DMS153 treated with DMSO at 0.1 percent for 48 hours (cell line): ENCODE data around the gene OTOS.

ENCODE experiments used
- DNase-seq: peaks from one replicate; lab custom pipeline; 2025; ENCODE audit not compliant: unreplicated experiment; lab: John Stamatoyannopoulos, UW

OTOS gene

DNA sequence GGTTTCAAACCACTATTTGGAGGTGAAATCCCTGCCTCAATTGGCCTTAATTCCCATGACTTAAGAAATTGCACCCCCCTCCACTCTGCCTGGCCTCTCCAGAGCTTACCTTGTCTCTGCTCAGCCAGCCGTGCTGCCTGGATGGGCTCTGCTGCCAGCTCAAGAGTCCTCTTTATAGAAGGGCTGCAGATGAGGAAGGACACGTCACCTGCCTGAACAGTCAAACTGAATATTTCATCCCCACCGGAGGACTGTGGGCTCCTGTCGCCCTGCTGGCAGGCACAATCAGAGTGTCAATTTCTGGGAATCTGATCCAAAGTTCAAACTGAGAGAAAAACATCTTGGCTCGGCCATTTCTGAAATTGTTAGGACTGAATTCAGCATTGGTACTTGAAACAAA is at the start of gene OTOS:
Gene OTOS (minus strand): TSS at position 148 of the 400 bp plus-strand sequence. CDS start 332 bp downstream, outside the sequence.
- no peak for DNase-seq

DNA sequence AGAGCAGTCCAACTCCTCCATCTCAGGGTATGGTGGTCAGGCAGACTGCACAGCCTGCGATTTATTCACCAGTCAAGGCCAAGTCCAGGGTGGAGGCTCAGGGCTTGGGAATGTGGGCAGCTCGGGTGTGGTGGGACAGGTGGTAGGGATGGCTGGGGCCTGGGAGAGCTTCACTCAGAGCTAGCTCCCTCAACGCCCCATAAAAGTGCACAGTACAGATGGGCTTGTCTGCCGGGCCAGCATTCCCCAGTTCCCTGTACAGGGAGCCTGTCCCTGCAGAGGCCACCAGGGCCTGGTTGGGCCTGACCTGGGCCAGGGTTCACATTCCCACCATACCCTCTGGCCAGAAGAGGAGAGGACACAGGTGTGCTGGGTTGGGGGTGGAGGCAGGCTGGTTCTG is 49.2 kb upstream of the OTOS start:
- no peak for DNase-seq

DNA sequence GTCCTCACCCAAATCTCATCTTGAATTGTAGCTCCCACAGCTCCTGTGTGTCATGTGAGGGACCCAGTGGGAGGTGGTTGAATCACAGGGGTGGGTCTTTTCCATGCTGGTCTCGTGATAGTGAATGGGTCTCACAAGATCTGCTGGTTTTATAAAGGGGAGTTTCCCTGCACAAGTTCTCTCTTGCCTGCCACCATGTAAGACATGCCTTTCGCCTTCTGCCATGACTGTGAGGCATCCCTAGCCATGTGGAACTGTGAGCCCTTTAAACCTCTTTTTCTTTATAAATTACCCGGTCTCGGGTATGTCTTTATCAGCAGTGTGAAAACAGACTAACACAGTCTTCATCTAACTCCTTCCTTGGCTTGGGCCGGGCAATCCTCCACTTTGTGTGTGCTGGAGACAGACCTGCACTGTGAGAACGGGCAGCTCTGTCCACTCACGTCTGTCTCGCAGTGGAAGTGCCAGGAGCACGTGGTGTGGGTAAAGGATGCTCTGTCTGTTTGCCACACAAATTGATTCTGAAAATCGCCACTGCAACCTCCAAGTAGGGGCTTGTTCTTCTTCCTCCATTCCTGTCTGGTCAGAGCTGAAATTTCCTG is 47.6 kb upstream of the OTOS start:
- no peak for DNase-seq

- DNase-seq: no peak
Observed at GRCh38 chr2:240186191-240186725, 45.8 kb upstream of the OTOS start.

- DNase-seq: no peak
Observed at GRCh38 chr2:240184656-240185055, 44.2 kb upstream of the OTOS start.

- DNase-seq: no peak
Observed at GRCh38 chr2:240183875-240184590, 43.6 kb upstream of the OTOS start.

GRCh38 chr2:240183006-240183874 is 42.8 kb upstream of the OTOS start:
- DNase-seq: no peak

- no peak for DNase-seq
Observed at GRCh38 chr2:240182476-240182875, 42.0 kb upstream of the OTOS start.

DNA sequence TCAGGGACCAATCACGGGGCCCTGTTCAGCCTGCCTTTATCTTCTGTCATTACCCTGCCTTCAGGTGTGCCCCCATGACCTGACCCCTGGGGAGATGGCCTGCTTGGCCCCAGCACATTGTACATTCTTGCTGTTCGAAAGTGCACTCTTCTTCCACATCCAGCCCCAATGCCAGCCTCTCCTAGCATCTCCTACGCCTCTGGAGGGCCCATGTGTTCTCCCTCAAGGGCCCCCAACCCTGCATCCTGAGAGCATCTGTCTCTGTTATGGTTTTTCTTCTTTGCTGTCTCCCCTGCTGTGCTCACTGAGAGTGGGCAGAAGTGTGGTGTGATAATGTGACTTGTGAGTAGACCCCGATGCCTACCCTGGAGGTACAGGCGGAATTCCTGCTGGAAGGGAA is 41.5 kb upstream of the OTOS start:
- no peak for DNase-seq

- DNase-seq: no peak
Observed at GRCh38 chr2:240179941-240180666, 39.6 kb upstream of the OTOS start.

DNA sequence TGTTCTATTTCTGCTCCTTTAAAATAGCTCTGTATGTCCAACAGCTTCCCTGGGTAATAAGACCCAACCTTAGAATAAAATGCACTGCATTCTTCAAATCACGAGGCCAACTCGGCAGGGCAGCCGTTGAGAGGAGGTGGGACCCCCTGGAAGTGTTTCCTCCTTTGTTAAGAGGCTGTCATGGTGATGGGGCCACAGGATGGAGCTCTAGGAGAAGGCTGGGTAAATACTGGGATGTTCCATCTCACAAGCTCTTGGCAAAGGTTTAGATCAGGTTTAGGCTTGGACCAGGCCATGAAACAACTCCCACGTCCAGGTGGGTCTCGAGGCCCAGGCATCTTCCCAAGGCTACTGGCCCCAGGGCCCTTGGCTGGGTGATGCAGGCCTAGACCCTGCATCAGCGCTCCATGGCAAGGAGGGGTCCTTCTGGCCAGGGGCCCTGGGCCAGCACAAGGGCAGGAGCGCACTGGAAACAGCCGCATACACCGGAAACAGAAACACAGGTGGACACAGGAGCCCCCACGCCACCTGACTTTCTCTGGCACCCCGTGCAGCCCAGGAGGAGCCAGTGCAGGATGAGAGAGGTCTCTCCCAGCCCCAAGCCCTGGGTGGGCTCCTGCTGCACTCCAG is 38.8 kb upstream of the OTOS start:
- DNase-seq: no peak

GRCh38 chr2:240178564-240178963 is 38.1 kb upstream of the OTOS start:
- no peak for DNase-seq

GRCh38 chr2:240174496-240174895 is 34.0 kb upstream of the OTOS start:
- DNase-seq: no peak

DNA sequence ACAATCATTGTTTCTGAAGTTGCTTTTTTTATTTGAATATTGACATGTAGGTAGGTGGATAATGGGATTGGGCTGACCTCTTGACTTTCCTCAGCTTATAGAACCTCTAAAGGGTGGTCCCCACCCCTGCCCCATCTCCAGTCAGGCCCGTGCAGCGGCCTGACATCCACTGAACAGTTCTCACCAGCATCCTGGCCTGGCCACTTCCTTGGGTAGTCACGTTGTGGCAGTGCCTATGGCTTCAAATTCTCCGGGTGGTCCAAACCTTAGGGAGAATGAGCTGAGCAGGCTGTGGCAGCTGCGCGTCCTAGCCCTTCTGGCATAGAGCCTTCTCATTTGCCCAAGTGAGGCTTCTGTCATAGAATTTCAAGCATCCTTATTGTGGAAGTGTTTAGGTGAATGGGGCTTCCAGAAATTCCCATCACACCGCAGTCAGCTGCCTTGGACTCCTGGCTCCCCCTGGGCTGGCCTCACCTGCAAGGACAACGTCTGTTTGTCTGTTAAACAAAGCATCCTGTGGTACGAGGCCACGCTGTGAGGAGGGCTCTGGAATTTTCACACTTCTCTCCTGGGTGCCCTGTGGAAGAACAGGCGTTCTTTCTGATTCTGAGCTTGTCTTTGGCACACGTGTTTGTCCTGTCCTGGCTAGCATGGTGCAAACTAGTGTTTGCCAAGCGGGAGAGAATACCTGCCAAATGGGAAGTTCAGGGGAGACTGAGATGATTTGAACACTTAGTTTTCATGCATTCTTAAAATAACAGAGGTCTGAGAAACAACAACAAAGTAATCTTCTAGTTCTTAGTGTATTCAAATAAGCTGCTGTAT is 31.8 kb upstream of the OTOS start:
- DNase-seq: no peak

GRCh38 chr2:240170883-240171282 is 30.4 kb upstream of the OTOS start:
- DNase-seq: no peak

- no peak for DNase-seq
Observed at GRCh38 chr2:240170354-240170735, 29.9 kb upstream of the OTOS start.

DNA sequence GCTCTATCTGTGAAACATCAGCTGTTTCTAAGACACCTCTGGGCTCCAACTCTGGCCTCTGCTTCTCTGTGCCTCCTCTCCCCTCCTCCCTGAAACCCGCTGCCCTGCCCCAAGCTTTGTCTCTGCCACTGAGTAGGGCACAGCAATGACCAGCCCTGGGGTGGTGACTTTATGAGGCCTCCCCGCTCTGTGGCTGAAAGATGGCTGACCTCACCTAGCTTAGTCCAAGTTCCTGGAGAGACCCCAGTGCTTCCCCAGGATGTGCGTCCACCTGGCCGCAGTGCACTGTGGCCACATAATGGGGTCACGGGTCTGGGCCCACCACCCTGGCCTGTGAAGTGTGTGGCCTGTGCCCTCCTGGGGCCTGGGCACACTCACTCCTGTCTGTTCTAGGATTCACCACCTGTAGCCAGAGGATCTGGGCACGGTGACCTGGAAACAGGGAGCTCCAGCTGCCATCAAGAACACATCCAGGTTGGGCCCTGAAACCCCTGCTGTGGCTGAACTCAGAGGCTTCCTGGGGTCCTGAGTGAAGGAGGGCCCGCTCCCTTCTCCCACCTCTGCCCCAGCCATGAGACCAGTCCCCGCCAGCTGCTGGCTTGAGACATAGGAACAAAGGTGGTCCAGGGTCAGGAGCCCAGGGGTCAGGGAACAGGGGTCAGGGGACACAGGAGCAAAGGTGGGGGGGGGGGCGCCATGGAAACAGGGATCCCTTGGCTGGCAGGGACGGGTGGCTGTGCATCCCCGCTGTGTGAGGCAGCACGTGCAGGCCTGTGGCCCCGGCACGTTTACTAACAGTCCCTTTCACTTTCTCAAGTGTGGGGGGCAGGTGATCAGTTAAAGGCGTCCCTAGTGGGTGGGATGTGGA is 29.3 kb upstream of the OTOS start:
- no peak for DNase-seq

DNA sequence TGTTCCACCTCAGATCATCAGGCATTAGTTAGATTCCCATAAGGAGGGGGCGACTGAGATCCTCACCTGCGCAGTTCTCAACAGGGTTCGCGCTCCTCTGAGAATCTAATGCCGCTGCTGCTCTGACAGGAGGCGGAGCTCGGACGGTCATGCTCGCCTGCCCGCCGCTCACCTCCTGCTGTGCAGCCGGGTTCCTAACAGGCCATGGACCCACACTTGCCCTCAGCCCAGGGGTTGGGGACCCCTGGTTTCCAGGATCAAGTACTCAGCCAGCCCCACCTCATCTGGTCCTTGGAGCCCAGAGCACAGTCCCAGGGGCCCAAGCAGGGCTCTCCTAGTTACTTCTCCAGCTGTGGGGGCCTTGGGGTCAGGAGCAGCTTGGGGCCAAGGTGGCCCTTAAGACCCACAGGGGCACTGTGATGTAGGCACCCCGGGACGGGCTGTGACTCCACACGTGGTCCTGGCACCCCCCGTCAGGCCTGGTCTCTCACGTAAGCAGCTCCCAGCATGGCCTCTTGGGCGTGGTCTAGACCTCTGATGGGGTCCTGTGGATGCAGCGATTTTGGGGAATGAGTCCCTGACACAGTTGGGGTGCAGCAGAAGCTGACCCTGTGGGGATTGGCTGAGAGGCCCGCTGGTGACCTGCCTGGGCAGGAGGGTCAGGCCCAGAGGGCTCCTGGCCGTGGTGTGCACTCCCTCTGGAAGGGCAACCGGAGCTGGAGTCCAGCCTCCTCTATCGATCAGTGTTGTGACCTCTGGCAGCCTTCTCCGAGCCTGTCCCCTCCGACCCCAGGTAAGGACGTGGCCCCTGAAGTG is 28.3 kb upstream of the OTOS start:
- no peak for DNase-seq
